Lung (tissue), 12 donors: Measurements from ENCODE around the gene DNAH17. TPM values are rescaled to one million over a fixed set of nuclear protein-coding genes. Genes with fewer than 3 reads are reported as not detected.

ENCODE experiments used
- ATAC-seq: fragments of 200-7000 bp; cut with Tn5 transposase; one replicate; pipeline ENCODE4 v1.9.1; 2020; ENCODE audit warnings: moderate number of reproducible peaks; ENCODE audit not compliant: insufficient read depth, low FRiP score
- DNase-seq, 3 donors: peaks; one replicate each; pipeline ENCODE4 v3.0.0-alpha.2; 2013 to 2017
- H3K27ac ChIP-seq, 2 donors: one replicate each; pipeline ENCODE4 v1.5.1; 2013; ENCODE audit warnings: mild to moderate bottlenecking in 2 of 2, moderate library complexity in 2 of 2, control low read depth in 1 of 2, inconsistent platforms in 1 of 2, low read depth in 1 of 2, low read length in 1 of 2
- H3K27me3 ChIP-seq, 3 donors: one replicate each; pipeline ENCODE4 v1.5.1; 2013; ENCODE audit warnings: low read length in 2 of 3; ENCODE audit not compliant: control insufficient read depth in 3 of 3, insufficient read depth in 3 of 3
- H3K36me3 ChIP-seq, 4 donors: one replicate each; pipeline ENCODE4 v1.5.1; 2013; ENCODE audit warnings: low read length in 4 of 4, mild to moderate bottlenecking in 1 of 4, moderate library complexity in 1 of 4; ENCODE audit not compliant: control insufficient read depth in 4 of 4, insufficient read depth in 4 of 4
- H3K4me1 ChIP-seq, 5 donors: one replicate each; pipeline ENCODE4 v1.5.1; 2013; ENCODE audit warnings: low read length in 5 of 5, mild to moderate bottlenecking in 2 of 5, moderate library complexity in 1 of 5; ENCODE audit not compliant: control insufficient read depth in 5 of 5, insufficient read depth in 5 of 5
- H3K4me3 ChIP-seq: one replicate; pipeline ENCODE4 v1.5.1; 2013; ENCODE audit warnings: mild to moderate bottlenecking, control low read depth, moderate library complexity
- H3K9ac ChIP-seq, 2 donors: one replicate each; pipeline ENCODE4 v1.5.1; 2013; ENCODE audit warnings: low read length in 2 of 2, control low read depth in 1 of 2; ENCODE audit not compliant: insufficient read depth in 1 of 2
- H3K9me3 ChIP-seq, 4 donors: one replicate each; pipeline ENCODE4 v1.5.1; 2013; ENCODE audit warnings: low read length in 3 of 4, mild to moderate bottlenecking in 1 of 4, moderate library complexity in 1 of 4; ENCODE audit not compliant: control insufficient read depth in 4 of 4, insufficient read depth in 3 of 4
- CTCF ChIP-seq: IDR thresholded peaks from 2 replicates; pipeline ENCODE4 v1.5.1; 2012; ENCODE audit warnings: mild to moderate bottlenecking; ENCODE audit errors: control extremely low read depth, extremely low read depth
- WGBS, 2 donors: extraction: QIAGEN DNeasy Blood & Tissue Kit; methylation state at CpG; one replicate each; pipeline ENCODE4 v1.1.7; 2013; 5-methylcytosine and 5-hydroxymethylcytosine counted together
- polyA plus RNA-seq, 2 donors: library from polyadenylated mRNA; stranded (reverse); fragments of 200-250 nt; gene quantifications; one replicate each; pipeline ENCODE4 v1.2.1, GENCODE V29; 2013
- total RNA-seq, 2 donors: library from RNA; depleted of rRNA in 1 of 2; stranded (reverse); fragments of >200 nt in 1 of 2; gene quantifications; one replicate each; pipeline ENCODE4 v1.2.1, GENCODE V29; 2014 to 2021
- donor health status: control.
- donor health status: control.
- donor health status: Bipolar disorder and iron deficiency.
- donor health status: healthy.
- donor health status: DM: yes; HTN: yes; CAD: no.

Gene DNAH17
- total and polyA plus RNA-seq, 4 donors = 0.44 to 1.6 (median 1.2) TPM

DNA sequence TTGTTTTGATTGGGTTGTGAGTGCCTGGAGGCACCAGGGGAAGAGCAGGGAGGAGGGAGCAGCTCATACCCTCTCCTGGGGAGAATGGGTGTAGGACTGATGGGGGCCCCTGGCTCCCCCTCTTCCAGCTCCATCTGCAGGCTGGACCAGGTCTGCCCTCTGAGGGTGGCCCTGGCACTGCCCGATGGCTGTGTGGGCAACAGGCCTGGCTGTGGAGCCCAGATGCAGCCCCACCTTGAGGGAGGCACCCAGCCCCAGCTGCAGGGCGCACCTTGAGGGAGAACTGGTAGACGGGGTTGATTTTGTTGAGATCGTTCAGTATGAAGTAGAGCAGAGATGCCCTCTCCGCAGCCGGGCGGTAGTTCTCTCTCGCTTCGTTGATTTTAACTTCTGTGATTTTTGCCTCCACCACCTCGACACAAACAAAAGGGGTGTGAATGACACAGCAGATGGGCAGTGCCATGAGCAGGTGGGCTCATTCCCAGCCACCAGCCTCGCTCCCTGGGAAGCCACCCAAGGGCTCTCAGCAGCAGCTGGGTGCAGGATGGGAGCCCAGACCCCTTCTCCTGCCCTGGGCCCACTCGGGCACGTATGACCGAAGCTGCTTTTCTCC is 127.1 kb downstream of the DNAH17 start:
- Histone ChIP-seq H3K9ac (no peak overlapping the region), H3K27ac (no peak overlapping the region)
- WGBS, 2 donors = 91 to 94% methylated on average over 14 of the region's 14 CpGs

DNA sequence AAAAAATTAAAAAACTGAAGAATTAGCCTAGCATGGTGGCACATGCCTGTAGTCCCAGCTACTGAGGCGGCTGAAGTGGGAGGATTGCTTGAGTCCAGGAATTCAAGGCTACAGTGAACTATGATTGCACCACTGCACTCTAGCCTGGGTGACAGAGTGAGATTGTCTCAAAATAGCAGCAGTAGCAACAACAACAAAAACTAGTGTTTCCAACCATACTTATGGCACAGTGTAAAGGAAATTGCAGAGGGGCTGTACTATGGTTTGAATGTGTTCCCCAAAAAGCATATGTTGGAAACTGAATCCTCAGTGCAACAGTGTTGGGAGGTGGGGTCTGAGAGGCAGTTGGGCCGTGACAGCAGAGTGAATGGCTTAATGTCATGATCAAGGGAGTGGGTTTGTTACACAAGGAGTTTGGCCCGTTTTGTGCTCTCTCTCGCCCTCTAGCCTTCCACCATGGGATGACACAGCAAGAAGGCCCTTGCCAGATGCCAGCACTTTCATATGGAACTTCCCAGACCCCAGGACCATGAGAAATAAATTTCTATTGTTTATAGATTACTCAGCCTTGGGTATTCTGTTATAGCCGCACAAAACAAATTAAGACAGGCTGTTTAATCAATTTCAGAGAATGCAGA is 128.7 kb downstream of the DNAH17 start:
- TF ChIP-seq CTCF = no peak
- no peaks in the 10 kb centered on the region for H3K9me3 ChIP-seq
- peaks cover 0 to 2% (median 0%) of the 10 kb centered on the region in 3 donors for H3K27me3 ChIP-seq
- H3K4me1 ChIP-seq = no peaks in the 10 kb centered on the region
- no peak for ATAC-seq
- DNase-seq = no peak
- H3K36me3 ChIP-seq = no peaks in the 10 kb centered on the region
- H3K4me3 ChIP-seq = no peak overlapping the region
- WGBS, 2 donors = 66 to 78% methylated on average over 5 of the region's 5 CpGs
- no peak overlapping the region for H3K9ac ChIP-seq
- no peak overlapping the region for H3K27ac ChIP-seq

More for the DNA sequence above, 127.1 kb downstream of the DNAH17 start:
- DNase-seq = no peak
- H3K36me3 ChIP-seq = no peaks in the 10 kb centered on the region
- no peak overlapping the region for H3K4me3 ChIP-seq
- no peak for TF ChIP-seq CTCF
- H3K9me3 ChIP-seq = no peaks in the 10 kb centered on the region
- no peak for ATAC-seq
- H3K4me1 ChIP-seq = no peaks in the 10 kb centered on the region
- peaks cover 0 to 2% (median 0%) of the 10 kb centered on the region in 3 donors for H3K27me3 ChIP-seq

- Histone ChIP-seq H3K9ac (no peak overlapping the region), H3K9me3 (no peaks in the 10 kb centered on the region), H3K4me3 (no peak overlapping the region), H3K27me3 (no peaks in the 10 kb centered on the region), H3K4me1 (peaks cover 0 to 9% (median 0%) of the 10 kb centered on the region in 5 donors), H3K27ac (no peak overlapping the region), H3K36me3 (no peaks in the 10 kb centered on the region)
- ATAC-seq = no peak
- WGBS, 2 donors = 94 to 97% methylated on average over 7 of the region's 7 CpGs
- no peak for DNase-seq
- no peak for TF ChIP-seq CTCF
Measured at GRCh38 chr17:78446833-78447232, 130.4 kb downstream of the DNAH17 start.
